ENCODE measurements around the gene SH3YL1.
A peak's percentile ranks its signal among the peaks of the same experiment; 100 is the strongest.

SH3YL1 gene

DNA sequence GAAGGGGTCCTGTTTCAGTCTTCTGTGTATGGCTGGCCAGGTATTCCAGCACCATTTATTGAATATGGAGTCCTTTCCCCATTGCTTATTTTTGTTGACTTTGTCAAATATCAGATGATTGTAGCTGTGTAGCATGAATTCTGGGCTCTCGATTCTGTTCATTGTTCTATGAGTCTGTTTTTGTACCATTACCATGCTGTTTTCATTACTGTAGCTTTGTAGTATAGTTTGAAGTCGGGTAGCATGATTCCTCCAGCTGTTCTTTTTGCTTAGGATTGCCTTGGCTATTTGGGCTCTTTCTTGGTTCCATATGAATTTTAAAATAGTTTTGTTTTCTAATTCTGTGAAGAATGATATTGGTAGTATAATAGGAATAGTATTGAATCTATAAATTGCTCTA lies 6.0 kb downstream of the SH3YL1 start:
- DNase-seq = no peak

DNA sequence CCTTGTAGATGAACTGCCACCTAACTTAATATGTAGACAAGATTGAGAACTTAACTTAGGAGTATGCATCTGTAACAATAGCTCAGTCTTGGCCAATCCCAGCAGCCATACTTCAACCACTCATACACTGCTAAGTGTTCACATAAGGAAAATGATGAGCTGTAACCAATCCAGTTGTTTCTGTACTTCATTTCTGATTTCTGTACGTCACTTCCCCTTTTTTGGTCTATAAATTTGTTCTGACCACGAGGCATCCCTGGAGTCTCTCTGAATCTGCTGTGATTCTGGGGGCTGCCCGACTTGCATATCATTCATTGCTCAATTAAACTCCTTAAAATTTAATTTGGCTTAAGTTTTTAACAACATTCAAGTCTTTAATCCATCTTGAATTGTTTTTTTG lies 6.4 kb downstream of the SH3YL1 start:
- DNase-seq = peak in 2 of 3 donors; percentile 31 to 36

DNA sequence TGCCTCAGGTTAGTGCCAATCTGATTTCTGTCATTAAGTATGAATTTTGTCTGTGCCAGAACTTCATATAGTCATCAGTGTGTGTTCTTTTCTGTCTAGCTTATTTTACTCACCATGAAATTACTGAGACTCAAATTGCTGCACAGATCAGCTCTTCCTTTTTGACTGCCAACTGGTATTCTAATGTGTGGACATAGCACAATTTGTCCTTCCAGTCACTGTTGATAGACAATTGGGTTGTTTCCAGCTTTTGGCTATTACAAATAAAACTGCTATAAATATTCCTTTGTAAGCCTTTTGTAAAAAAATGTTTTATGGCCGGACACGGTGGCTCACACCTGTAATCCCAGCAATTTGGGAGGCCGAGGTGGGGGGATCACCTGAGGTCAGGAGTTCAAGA lies 7.7 kb downstream of the SH3YL1 start:
- DNase-seq = no peak

- DNase-seq = no peak
These were observed 8.6 kb downstream of the SH3YL1 start for GRCh38 chr2:255195-255594.

DNA sequence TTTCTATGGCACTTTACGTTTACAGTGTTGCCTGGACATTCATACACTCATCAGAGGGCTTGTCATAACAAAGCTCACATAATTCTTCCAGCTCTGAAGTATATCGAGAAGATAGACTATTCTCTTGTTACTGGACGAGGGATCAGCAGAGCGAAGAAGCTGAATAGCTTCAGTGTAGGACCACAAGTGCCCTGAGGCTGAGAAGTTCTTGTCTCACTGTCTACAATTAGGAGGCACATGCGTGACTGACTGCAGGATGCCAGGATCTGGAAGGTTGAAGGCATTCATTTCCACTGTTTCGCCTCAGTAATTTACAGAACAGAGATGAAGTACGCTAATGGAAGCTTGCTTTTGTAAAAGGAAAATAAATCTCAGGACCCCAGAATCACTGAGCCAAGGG lies 9.6 kb downstream of the SH3YL1 start:
- DNase-seq = no peak

- no peak for DNase-seq
These were observed 10.6 kb downstream of the SH3YL1 start for GRCh38 chr2:253202-253638.

DNA sequence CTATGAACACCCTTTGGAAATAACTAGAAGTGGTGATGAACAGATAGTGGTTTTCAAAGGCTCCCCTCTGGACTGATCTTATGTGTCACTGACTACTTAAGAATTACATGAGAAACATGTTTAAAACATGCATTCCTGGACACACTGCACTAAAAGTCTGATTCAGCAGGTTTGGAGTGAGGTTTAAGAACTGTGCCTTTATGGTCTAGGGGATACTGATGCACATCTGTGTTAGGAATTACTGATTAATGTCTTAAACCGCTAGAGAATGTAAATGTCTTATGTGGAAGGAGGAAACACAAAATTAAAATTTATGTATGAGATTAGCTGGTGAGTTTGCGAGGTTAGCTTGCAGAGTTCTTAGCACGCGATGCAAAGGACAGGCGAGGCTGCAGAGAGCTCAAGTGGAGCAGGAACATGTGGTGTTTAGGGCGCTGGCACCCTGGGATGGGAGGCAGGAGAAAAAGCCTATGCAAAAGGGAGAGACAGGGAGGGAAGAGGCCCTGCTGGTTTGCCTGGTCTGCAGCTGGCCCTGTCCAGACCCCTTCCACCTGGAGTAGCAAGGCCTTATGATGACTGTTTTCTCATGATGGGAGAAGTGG lies 11.7 kb downstream of the SH3YL1 start:
- no peak for DNase-seq

- no peak for DNase-seq
These were observed 14.2 kb downstream of the SH3YL1 start for GRCh38 chr2:249538-250042.

DNA sequence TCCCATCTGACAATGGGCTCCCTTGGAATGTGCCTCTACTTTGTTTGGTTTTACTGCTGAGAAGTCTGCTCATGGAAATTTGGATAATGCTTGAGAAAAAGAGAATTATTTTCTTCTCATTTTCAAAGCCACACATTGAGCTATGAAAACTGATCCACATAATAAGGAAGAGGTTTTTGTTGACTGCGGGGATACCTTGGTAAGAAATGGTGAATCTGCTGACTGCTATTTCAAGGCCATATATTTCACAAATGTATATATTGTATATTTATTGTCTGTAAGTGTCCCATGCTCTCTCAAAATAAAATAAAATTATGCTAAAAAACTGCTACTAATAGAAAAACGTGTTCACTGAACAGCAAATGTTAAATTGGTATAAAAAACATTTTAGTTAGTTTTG lies 15.1 kb downstream of the SH3YL1 start:
- no peak for DNase-seq

DNA sequence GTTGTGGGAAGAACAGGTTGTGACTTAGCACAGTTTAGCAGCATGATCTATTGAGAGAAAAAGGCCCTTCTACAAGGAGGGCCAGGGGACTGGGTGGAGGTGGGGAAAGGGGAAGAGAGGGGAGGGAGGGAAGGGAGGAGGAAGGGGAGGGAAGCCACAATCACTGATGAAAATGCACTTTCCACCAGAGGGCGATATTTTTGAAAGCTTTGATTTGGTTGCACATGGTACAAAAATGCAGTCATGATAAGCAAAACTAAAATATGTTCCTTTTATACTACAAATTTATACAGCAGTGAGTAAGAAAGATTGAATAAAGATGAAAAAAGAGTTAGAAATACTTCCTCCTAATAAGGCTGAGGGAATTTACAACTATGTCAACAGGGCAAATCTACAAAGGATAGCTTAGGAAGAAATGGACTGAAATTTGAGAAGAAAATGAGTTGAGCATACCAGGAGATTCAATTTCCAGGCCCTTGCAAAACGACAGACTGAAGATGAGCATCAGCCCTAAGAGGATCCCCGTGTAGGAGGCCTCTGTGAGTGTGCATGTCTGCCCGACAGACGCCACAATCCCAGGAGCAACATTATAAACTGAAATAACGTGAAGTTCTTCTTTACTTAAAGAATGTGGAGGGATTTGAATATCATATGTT lies 17.2 kb downstream of the SH3YL1 start:
- peak; percentile 70 to 73 (median 70) for DNase-seq

GRCh38 chr2:244547-244946 lies 19.3 kb downstream of the SH3YL1 start:
- DNase-seq = no peak

DNA sequence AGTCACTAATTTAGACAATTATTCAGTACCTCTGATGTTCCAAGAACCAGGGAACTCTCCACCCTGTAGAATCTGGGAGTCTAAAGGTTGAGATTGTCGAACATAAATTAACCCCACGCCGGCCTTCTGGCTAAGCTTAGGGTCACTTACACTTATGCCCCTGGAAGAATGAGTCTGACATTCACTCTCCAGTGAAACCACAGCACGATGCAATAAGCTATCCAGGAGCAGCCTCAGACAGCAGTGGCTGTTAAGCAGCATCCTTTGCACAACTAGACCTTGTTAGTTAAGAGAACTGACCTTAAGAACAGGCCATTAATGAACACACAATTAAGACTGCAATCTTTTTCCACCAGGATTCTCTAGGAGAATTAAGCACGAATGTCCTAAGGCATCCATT lies 25.0 kb downstream of the SH3YL1 start:
- DNase-seq = no peak

GRCh38 chr2:238431-238830 lies 25.4 kb downstream of the SH3YL1 start:
- no peak for DNase-seq

GRCh38 chr2:237878-238277 lies 26.0 kb downstream of the SH3YL1 start:
- DNase-seq = no peak

DNA sequence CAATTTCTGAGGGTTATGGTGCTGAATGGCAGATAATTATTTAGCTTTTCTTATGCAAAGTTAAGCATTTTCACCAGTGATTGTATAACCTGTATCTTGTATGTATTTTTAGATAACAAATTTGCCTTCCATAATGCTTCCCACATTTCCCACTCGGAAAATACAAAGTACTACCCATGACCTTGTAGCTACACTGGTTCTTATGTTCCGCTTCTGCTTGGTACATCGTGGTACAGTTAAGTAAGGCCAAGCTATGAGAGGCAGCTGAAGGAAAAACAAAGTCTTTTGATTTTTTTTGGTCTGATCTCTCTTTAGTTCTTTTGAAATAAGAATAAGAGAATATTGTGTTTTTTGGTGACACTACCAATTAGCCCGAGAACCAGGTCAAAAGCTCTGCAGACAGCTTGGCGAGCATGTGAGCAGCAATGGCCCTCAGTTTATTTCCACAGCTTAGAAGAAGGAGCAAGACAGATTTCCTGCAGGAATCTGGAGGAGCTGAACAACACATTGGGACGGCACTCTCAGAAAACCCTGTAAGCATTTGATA lies 26.8 kb downstream of the SH3YL1 start:
- no peak for DNase-seq

DNA sequence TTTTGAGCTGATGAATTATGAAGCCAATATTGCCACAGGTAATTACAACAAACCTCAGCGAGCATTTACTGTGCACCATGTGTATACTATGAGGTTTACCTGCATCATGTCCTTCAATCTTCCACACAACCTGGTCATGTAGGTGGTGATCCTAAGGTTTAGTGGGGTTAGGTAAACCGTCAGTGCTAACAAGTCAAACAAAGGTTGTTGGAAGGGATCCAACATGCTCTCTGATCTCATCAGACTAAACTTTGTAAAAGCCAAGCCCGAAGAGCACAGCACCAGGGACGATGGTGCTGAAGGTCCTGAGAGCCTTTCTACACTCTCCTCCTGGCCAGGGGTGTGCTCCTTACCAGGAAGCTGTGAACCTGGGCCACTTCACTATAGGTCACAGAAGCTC lies 29.4 kb downstream of the SH3YL1 start:
- DNase-seq = no peak

- no peak for DNase-seq
These were observed 30.8 kb downstream of the SH3YL1 start for GRCh38 chr2:233030-233429.

- DNase-seq = no peak
These were observed 32.2 kb downstream of the SH3YL1 start for GRCh38 chr2:231521-232185.

DNA sequence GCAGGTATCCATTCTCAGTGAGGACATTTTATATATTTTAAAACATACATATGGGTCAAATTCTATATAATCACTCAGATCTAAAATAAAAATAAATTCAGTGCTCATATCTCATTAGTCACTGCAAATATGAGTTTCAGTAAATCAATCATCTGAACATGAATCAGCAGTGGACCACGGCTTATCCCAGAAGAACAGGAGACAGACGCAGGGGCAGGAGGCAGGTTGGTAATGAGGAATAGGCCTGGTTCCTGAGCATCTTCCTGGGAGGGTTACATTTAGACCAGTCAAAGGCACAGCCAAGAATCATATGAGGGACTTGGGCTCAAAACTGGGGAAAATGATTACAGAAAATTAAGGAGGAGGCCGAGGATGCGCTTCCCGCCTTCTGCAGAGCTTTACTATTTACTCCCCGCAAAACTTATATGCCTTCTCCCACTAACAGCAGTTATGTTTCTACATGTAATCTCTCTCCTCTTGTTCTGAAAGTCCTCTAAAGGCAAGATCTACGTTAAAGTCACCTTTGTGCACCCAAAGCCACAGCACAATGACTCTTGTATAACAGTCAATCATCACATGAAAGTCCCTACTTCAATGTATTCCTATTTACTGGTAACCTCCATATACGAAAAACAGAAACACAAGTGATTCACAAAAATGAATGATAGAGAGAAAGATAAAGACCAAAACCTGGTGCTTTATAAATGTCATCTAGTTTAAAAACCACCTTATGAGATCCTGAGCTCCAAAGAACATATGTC lies 35.1 kb downstream of the SH3YL1 start:
- no peak for DNase-seq

DNA sequence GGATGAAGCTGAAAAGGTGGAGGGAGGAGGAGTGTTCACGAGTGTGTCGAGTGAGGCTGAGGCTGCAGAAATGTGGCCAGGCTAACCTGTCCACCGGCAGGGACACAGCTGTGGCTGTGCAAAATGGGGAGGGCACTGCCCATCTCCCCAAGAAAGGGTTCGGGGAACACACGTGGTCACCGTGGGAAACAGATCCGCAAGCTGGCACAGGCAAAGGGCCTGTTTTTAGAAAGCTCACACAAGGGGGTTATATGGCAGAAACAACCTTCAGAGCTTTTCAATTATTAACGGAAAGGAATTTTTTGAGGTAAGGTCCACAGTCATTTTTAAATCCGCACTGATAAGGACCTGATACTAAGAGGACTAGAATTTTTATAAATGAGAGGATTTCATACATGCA lies 35.7 kb downstream of the SH3YL1 start:
- no peak for DNase-seq

DNA sequence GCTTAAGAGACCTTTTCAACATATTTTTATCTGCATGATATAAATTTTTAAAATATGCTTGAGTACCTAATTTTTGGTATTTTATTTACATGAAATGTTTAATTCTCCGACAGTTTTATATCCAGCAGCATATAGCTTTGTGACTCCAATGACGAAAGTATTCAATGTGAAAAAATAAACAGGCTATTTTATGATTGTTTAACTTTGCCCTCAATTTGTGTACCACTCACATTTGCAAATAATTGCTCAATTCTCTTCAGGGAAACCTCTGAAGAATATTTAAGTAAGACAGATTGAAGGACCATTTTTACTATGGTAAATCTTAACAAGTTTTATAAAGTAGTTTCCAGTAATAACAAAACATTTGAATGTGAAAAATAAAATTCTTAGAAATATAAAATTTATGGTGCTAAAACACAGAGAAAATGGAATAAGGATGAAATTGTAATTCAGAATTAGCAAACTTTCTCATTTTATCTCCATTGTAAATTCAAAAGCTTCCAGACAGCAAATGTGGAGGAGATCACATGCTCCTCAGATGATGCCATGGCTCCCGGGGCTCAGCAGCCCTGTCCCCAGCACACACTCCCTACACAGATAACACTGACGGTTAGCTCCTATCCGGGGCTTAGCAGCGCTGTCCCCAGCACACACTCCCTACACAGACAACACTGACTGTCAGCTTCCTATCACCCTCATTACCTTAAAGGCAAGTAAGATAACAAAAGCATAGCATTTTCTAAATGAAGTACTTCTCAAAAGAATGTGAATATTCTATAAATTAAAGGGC lies 39.7 kb downstream of the SH3YL1 start:
- DNase-seq = no peak

GRCh38 chr2:223451-223850 lies 40.4 kb downstream of the SH3YL1 start:
- no peak for DNase-seq
